B cell (primary cell): ENCODE measurements around the gene METTL23.

Experiments
- CTCF ChIP-seq: fragments of 200-600 bp; IDR thresholded peaks from one replicate; pipeline ENCODE4 v1.8.0; 2022; ENCODE audit warnings: antibody characterized with exemption, mild to moderate bottlenecking
- EZH2 ChIP-seq: IDR thresholded peaks from 2 replicates; pipeline ENCODE4 v1.6.1; 2012; ENCODE audit warnings: borderline replicate concordance, low read depth, mild to moderate bottlenecking, moderate library complexity, low read length; ENCODE audit not compliant: insufficient read depth, poor library complexity, severe bottlenecking

- no peak for TF ChIP-seq CTCF
- no peak for TF ChIP-seq EZH2
Observed at GRCh38 chr17:76709077-76709950, 17.3 kb upstream of the METTL23 start.
